CD4-positive, alpha-beta T cell treated with Interferon alpha-2 for 1 hour (primary cell): ENCODE results near the gene LETM1.

Experiments used
- DNase-seq, 2 donors: peaks; one replicate each; pipeline ENCODE4 v3.0.0-alpha.2; 2020 to 2022

LETM1 gene

GRCh38 chr4:1856071-1856942, at the start of gene LETM1:
Gene LETM1 (minus strand): TSS chr4:1856156. CDS start chr4:1855950, 206 bp downstream.
- peak; percentile 92 to 95 for DNase-seq

- no peak for DNase-seq
Measured at GRCh38 chr4:1904042-1904441, 48.1 kb upstream of the LETM1 start.

- no peak for DNase-seq
Measured at GRCh38 chr4:1903035-1903434, 47.1 kb upstream of the LETM1 start.

- no peak for DNase-seq
Measured at GRCh38 chr4:1902243-1902642, 46.3 kb upstream of the LETM1 start.

- no peak for DNase-seq
Measured at GRCh38 chr4:1901127-1901526, 45.2 kb upstream of the LETM1 start.

- DNase-seq, result no peak
Measured at GRCh38 chr4:1900624-1901023, 44.7 kb upstream of the LETM1 start.

GRCh38 chr4:1900087-1900433, 44.1 kb upstream of the LETM1 start:
- DNase-seq, result no peak

GRCh38 chr4:1899149-1900086, 43.5 kb upstream of the LETM1 start:
- peak; percentile 73 to 81 for DNase-seq

- no peak for DNase-seq
Measured at GRCh38 chr4:1898681-1899080, 42.7 kb upstream of the LETM1 start.

- DNase-seq, result no peak
Measured at GRCh38 chr4:1898007-1898406, 42.1 kb upstream of the LETM1 start.

- no peak for DNase-seq
Measured at GRCh38 chr4:1896658-1896991, 40.7 kb upstream of the LETM1 start.

- no peak for DNase-seq
Measured at GRCh38 chr4:1895971-1896657, 40.2 kb upstream of the LETM1 start.

- no peak for DNase-seq
Measured at GRCh38 chr4:1890979-1891570, 35.1 kb upstream of the LETM1 start.

GRCh38 chr4:1887052-1887451, 31.1 kb upstream of the LETM1 start:
- DNase-seq, result no peak

GRCh38 chr4:1885414-1885813, 29.5 kb upstream of the LETM1 start:
- DNase-seq, result no peak

GRCh38 chr4:1883583-1883982, 27.6 kb upstream of the LETM1 start:
- DNase-seq, result no peak

- DNase-seq, result no peak
Measured at GRCh38 chr4:1882850-1883271, 26.9 kb upstream of the LETM1 start.

GRCh38 chr4:1880332-1880731, 24.4 kb upstream of the LETM1 start:
- DNase-seq, result no peak

- DNase-seq, result no peak
Measured at GRCh38 chr4:1879485-1879884, 23.5 kb upstream of the LETM1 start.

GRCh38 chr4:1874201-1874600, 18.2 kb upstream of the LETM1 start:
- DNase-seq, result no peak

GRCh38 chr4:1873776-1874175, 17.8 kb upstream of the LETM1 start:
- DNase-seq, result no peak

GRCh38 chr4:1873291-1873690, 17.3 kb upstream of the LETM1 start:
- no peak for DNase-seq

- DNase-seq, result peak in 1 of 2 donors; percentile 29
Measured at GRCh38 chr4:1872870-1873269, 16.9 kb upstream of the LETM1 start.
